Liver (tissue), 3 donors: Measurements from ENCODE around the gene HES5.

ENCODE experiments used
- ATF3 ChIP-seq: IDR thresholded peaks from 2 replicates; pipeline ENCODE4 v1.6.1; 2016; ENCODE audit warnings: antibody characterized with exemption
- CTCF ChIP-seq: fragments of 150-350 bp; IDR thresholded peaks from 2 replicates; pipeline ENCODE4 v1.5.1; 2017; ENCODE audit warnings: improper control_type of control experiment, low read depth, low read length; ENCODE audit not compliant: missing input control
- EGR1 ChIP-seq, 2 donors: IDR thresholded peaks; 2 replicates each; pipeline ENCODE4 v1.6.1; 2016 to 2018; ENCODE audit warnings: antibody characterized with exemption in 2 of 2, low read depth in 2 of 2
- GABPA ChIP-seq, 2 donors: IDR thresholded peaks in 1 of 2; conservative IDR thresholded peaks in 1 of 2; 2 replicates each; pipeline ENCODE4 v1.6.1; 2016; ENCODE audit warnings: antibody characterized with exemption in 2 of 2, mild to moderate bottlenecking in 1 of 2, moderate library complexity in 1 of 2
- JUND ChIP-seq, 2 donors: IDR thresholded peaks; 2 replicates each; pipeline ENCODE4 v1.6.1; 2016; ENCODE audit warnings: antibody characterized with exemption in 2 of 2
- MAX ChIP-seq: IDR thresholded peaks from 2 replicates; pipeline ENCODE4 v1.6.1; 2016; ENCODE audit warnings: antibody characterized with exemption
- RAD21 ChIP-seq, 2 donors: IDR thresholded peaks; 2 replicates each; pipeline ENCODE4 v1.6.1; 2016; ENCODE audit warnings: antibody characterized with exemption in 2 of 2, mild to moderate bottlenecking in 2 of 2
- REST ChIP-seq: IDR thresholded peaks from 2 replicates; pipeline ENCODE4 v1.6.1; 2016; ENCODE audit warnings: antibody characterized with exemption, mild to moderate bottlenecking
- RXRA ChIP-seq, 2 donors: IDR thresholded peaks; 2 replicates each; pipeline ENCODE4 v1.6.1; 2017 to 2018; ENCODE audit warnings: antibody characterized with exemption in 2 of 2, mild to moderate bottlenecking in 1 of 2
- SP1 ChIP-seq: IDR thresholded peaks from 2 replicates; pipeline ENCODE4 v1.6.1; 2018; ENCODE audit warnings: antibody characterized with exemption, mild to moderate bottlenecking
- TAF1 ChIP-seq: conservative IDR thresholded peaks from 2 replicates; pipeline ENCODE4 v1.6.1; 2016; ENCODE audit warnings: antibody characterized with exemption, mild to moderate bottlenecking
- YY1 ChIP-seq: IDR thresholded peaks from 2 replicates; pipeline ENCODE4 v1.6.1; 2016; ENCODE audit warnings: antibody characterized with exemption, mild to moderate bottlenecking
- ZBTB33 ChIP-seq: IDR thresholded peaks from 2 replicates; pipeline ENCODE4 v1.6.1; 2016; ENCODE audit warnings: antibody characterized with exemption
- donor health status: healthy.
- donor health status: healthy.

- TF ChIP-seq CTCF (no peak), EGR1 (IDR thresholded peaks at IDR 0.05; ENCODE audit: low read depth in 2 of 2) (no peak), JUND (IDR thresholded peaks at IDR 0.05) (no peak), TAF1 (no peak), ATF3 (no peak), YY1 (no peak), MAX (no peak), RAD21 (IDR thresholded peaks at IDR 0.05) (no peak), SP1 (no peak), GABPA (IDR thresholded peaks at IDR 0.05 in 1 of 2, conservative IDR thresholded peaks at IDR 0.05 in 1 of 2) (no peak), REST (no peak), ZBTB33 (no peak), RXRA (IDR thresholded peaks at IDR 0.05) (no peak)
Measured at GRCh38 chr1:2501041-2501819, 28.8 kb downstream of the HES5 start.
